ENCODE data around the gene CERT1.

DNA sequence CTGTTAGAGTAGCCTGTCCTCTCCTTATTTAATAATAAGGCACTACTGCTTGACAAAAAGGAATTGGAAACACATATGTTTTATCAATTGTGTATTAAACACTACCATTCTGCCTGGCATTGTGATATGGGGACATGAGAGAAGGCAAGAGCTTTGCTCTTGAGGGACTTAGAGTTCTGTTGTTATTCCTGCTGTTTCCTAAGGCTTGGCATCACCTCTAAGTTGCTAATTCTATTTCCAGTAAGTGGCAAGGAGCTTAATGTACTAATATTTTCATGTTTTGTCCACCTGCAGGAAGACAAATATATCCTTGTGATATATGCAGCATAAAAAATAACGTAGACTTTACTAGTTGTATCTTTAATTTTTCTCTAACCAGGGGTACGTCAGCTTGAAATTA lies 161.8 kb downstream of the CERT1 start:
- TF ChIP-seq, protein P1, sequence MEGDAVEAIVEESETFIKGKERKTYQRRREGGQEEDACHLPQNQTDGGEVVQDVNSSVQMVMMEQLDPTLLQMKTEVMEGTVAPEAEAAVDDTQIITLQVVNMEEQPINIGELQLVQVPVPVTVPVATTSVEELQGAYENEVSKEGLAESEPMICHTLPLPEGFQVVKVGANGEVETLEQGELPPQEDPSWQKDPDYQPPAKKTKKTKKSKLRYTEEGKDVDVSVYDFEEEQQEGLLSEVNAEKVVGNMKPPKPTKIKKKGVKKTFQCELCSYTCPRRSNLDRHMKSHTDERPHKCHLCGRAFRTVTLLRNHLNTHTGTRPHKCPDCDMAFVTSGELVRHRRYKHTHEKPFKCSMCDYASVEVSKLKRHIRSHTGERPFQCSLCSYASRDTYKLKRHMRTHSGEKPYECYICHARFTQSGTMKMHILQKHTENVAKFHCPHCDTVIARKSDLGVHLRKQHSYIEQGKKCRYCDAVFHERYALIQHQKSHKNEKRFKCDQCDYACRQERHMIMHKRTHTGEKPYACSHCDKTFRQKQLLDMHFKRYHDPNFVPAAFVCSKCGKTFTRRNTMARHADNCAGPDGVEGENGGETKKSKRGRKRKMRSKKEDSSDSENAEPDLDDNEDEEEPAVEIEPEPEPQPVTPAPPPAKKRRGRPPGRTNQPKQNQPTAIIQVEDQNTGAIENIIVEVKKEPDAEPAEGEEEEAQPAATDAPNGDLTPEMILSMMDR (conservative IDR thresholded peaks at IDR 0.05): no peak
- TF ChIP-seq ZFX (IDR thresholded peaks at IDR 0.05): no peak
